ENCODE results near the gene TREML1.
"Not testable (repeated sequence)": the region's sequence is repeated elsewhere in the genome, so short reads cannot be mapped to it uniquely, and the experiment has no call there.

Gene TREML1

DNA sequence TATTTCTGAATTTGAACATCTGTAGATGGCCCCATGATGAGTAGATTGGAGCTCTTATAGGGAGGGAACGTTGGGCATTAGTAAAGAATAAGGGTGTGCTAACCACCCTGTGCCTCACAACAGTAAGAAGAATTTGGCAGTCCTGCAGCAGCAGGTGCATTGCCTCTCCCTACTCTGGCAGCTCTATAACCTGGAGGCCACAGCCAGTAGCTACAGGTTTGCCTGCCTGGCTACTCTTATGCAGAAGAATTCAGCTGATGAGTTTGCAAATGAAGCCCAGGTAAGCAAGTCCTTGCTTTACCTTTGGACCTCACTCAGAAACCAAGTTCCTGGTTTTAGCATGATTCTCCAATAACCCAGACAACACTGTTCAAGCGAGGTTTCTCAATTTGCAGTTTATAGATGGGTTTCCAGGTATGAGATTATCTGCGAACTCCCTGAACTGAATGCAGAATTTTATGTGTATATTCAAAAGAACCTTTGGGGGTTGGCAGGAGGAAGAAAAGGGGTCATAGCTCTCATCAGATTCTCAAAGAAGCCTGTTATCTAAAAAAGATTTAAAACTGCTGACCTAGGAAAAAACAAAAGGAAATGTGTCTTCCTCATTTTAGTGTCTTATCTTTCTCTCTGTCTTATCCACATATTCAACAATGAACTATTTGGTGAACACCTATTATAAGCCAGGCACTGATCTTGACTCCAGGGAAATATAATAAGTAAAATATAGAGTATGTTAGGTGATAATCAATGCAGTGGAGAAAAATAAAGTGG is 18.9 kb downstream of the TREML1 start:
- no peak for DNase-seq

GRCh38 chr6:41132254-41132653 is 21.9 kb downstream of the TREML1 start:
- no peak for DNase-seq

DNA sequence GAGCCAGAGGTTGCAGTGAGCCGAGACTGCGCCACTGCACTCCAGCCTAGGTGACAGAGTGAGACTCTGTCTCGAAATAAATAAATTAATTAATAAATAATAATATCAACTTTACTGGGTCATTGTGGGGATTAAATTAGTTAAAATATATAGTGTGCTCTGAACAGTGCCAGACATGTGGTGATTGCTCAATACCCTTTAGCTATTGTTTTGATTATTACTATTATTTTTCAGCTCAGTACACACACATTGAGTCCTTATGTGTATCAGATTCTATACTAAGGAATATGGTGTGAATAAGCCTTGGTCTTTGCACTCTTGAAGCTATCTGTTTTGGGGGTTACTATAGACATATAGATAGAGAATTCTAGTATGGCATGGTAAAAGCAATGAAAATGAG is 28.9 kb downstream of the TREML1 start:
- no peak for DNase-seq

DNA sequence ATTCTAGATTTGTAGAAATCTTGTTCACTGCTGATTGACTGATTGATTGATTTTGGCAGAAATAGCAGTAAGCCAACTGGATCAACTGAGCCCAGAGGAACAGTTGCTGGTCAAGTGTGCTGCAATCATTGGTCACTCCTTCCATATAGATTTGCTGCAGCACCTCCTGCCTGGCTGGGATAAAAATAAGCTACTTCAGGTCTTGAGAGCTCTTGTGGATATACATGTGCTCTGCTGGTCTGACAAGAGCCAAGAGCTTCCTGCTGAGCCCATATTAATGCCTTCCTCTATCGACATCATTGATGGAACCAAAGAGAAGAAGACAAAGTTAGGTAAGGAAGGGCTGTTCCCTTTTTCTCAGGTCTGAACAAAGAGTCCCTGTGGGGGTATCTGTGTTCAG is 31.2 kb downstream of the TREML1 start:
- DNase-seq = no peak

DNA sequence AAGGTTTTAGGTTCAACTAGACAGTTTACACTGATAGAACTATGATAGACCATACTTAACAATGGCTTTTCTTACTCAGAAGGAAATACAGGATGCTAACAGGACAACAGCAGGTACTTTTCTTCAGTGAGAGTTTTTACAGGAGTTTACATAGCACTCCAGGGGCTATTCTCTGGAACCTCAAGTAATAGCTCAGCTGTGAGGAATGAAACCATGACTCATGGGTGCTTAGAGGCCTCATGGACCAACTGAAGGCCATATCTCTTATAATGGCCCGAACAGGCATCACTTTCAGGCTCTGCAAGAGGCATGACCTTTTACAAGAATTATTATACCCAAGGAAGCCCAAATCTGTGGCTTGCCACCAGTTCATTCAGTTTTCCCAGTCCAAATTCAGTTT is 31.8 kb downstream of the TREML1 start:
- DNase-seq = no peak

GRCh38 chr6:41120058-41120457 is 34.1 kb downstream of the TREML1 start:
- no peak for DNase-seq

GRCh38 chr6:41119508-41119907 is 34.6 kb downstream of the TREML1 start:
- DNase-seq = no peak

DNA sequence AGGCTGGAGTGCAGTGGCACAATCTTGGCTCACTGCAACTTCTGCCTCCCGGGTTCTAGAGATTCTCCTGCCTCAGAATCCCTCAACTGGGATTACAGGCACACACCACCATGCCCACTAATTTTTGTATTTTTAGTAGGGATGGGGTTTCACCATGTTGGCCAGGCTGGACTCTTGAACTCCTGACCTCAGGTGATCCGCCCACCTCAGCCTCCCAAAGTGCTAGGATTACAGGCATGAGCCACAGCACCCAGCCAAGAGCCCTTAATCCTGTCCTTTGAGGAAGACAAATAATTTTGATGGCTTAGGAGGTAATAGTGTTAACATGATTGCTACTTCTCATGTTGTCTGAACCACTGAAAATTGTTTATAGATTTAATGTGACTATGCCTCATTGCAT is 39.1 kb downstream of the TREML1 start:
- not testable (repeated sequence) for DNase-seq

DNA sequence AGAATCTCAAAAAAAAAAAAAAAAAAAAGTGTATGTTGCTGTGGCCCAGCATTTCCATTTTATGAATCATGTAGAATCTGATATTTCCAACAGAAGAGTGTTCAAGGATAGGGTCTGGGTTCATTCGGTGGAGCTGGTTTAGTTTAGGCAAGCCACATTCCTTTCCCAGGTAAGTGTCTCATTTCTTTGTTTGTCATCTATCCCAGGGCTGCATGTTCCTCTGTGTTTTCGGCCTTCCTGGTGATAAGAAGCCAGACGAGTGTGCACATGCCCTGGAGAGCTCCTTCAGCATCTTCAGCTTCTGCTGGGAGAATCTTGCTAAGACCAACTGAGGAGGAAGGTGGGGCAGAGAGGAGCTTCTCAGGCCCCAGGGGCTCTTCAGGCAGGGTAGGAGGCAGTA is 43.1 kb downstream of the TREML1 start:
- DNase-seq = no peak

DNA sequence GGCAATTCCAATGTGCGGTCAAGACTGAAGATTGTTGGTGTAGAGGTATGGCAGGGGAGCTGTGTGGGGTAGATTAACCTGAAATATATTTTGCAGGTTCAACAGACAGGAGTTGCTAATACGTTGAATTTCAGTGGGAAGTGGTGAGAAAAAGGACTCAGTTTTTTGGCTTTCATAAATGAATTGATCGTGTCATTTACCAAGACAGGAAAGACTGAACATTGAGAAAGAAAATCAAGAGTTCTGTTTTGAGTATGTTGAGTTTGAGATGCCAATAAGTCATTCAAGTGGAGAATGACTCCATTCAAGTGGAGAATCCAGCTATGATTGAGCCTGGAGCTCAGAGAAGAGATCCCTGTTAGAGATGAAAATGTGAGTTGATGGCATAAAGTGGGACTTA is 50.3 kb downstream of the TREML1 start:
- DNase-seq = no peak

GRCh38 chr6:41100871-41101287 is 53.3 kb downstream of the TREML1 start:
- no peak for DNase-seq
